Measurements from ENCODE around the gene HIBADH.

GRCh38 chr7:27699751-27700150 lies 37.1 kb upstream of the HIBADH start:
- no peak for TF ChIP-seq CTCF (IDR thresholded peaks at IDR 0.05; ENCODE audit: insufficient read depth, low read length)
- no peak for TF ChIP-seq POLR2AphosphoS5 (IDR thresholded peaks at IDR 0.05; ENCODE audit: low read depth)
- no peak for TF ChIP-seq SPI1 (IDR thresholded peaks at IDR 0.05; ENCODE audit: borderline replicate concordance, low read depth)
- TF ChIP-seq REST (IDR thresholded peaks at IDR 0.05; ENCODE audit: insufficient replicate concordance, low read depth) = no peak
- no peak for TF ChIP-seq GABPA (IDR thresholded peaks at IDR 0.05; ENCODE audit: low read depth)
